GM23248 (cell line): ENCODE results near the gene IGF2BP3.

Source experiments
- EZH2 ChIP-seq: fragments of 200-600 bp; sonication (generic); IDR thresholded peaks from 2 replicates; pipeline ENCODE4 v1.6.1; 2018; ENCODE audit warnings: antibody characterized with exemption, mild to moderate bottlenecking; ENCODE audit not compliant: insufficient read depth, poor library complexity, severe bottlenecking
- EZH2phosphoT487 ChIP-seq: fragments of 200-600 bp; sonication (generic); IDR thresholded peaks from 2 replicates; pipeline ENCODE4 v1.6.1; 2018; ENCODE audit warnings: antibody characterized with exemption, moderate library complexity, mild to moderate bottlenecking, low read depth; ENCODE audit not compliant: insufficient read depth

DNA sequence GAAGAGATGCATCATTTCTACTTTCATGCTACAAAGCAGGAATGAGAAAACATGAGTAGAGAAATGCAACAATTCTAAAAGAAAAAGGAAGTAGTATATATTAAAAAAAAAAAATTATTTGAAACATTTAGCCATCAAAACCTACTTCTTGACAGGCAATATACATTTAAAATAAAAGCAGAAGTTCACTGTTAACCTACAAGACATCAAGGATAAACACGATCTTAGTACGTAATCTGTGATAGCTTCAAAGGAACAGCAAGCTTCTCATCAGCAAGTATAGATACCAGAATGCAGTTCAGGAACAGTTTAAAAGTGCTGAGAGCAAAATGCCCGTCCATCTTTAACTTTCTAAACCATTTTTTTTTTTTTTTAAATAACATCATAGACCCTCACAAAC, 134.2 kb downstream of the IGF2BP3 start:
- TF ChIP-seq EZH2phosphoT487 (no peak), EZH2 (no peak)
